Calu3 (cell line): ENCODE measurements around the gene YWHAH. TPM values are rescaled to one million over a fixed set of nuclear protein-coding genes. Genes with fewer than 3 reads are reported as not detected.
"Not testable (repeated sequence)": the region's sequence is repeated elsewhere in the genome, so short reads cannot be mapped to it uniquely, and the experiment has no call there.

ENCODE experiments used
- BruUV-seq: library from RNA; stranded (reverse); fragments of 400-500 nt; replicated peaks from 2 replicates; lab custom pipeline; 2021; lab: Mats Ljungman, UMichigan
- CTCF ChIA-PET: fragments of 300-600 bp; sonication (Branson Sonifier 250); formaldehyde crosslinking; loops from one replicate; lab custom pipeline; 2022; ENCODE audit warnings: antibody characterized with exemption; lab: Charles Lee
- DNase-seq: peaks from one replicate; pipeline ENCODE4 v3.0.0; 2022
- H3K27ac Mint-ChIP-seq: one replicate; pipeline ENCODE4 v1.8.0; 2022; ENCODE audit warnings: mixed read lengths; ENCODE audit not compliant: unreplicated experiment
- H3K27me3 Mint-ChIP-seq: one replicate; pipeline ENCODE4 v1.8.0; 2022; ENCODE audit warnings: mixed read lengths; ENCODE audit not compliant: unreplicated experiment
- H3K36me3 Mint-ChIP-seq: one replicate; pipeline ENCODE4 v1.8.0; 2022; ENCODE audit warnings: mild to moderate bottlenecking, moderate library complexity, mixed read lengths; ENCODE audit not compliant: insufficient read depth, unreplicated experiment
- H3K4me1 Mint-ChIP-seq: one replicate; pipeline ENCODE4 v1.8.0; 2022; ENCODE audit warnings: mild to moderate bottlenecking, low read depth, mixed read lengths; ENCODE audit not compliant: unreplicated experiment
- H3K4me3 Mint-ChIP-seq: one replicate; pipeline ENCODE4 v1.8.0; 2022; ENCODE audit warnings: mild to moderate bottlenecking, low read depth, moderate library complexity, mixed read lengths; ENCODE audit not compliant: unreplicated experiment
- H3K9me3 Mint-ChIP-seq: one replicate; pipeline ENCODE4 v1.8.0; 2022; ENCODE audit warnings: low read depth, mixed read lengths; ENCODE audit not compliant: unreplicated experiment
- CTCF ChIP-seq: fragments of 200-600 bp; IDR thresholded peaks from one replicate; pipeline ENCODE4 v1.8.0; 2022; ENCODE audit warnings: antibody characterized with exemption; ENCODE audit not compliant: unreplicated experiment
- intact Hi-C: fragments of 100-400 bp; cut with micrococcal nuclease; formaldehyde crosslinking; loops from one replicate; pipeline ENCODE4 v1.10.0; 2022; ENCODE audit not compliant: unreplicated experiment
- total RNA-seq: library from RNA; stranded (reverse); gene quantifications from 2 replicates; pipeline ENCODE4 v1.2.3, GENCODE V29; 2022

The YWHAH gene
- total RNA-seq, 1 experiment from 2014 or later, result 197 TPM

GRCh38 chr22:31977141-31977841 lies 33.0 kb downstream of the YWHAH start:
- CTCF ChIA-PET, result interaction anchor here (0.8 to 2.6 kb wide), 6 partner anchors 14 to 289 kb away, joined by 3 to 46 read pairs (median 4); partner anchors contain the start of gene SLC5A1
- H3K9me3 Mint-ChIP-seq, result no peaks in the 10 kb centered on the region
- no peak overlapping the region for H3K4me3 Mint-ChIP-seq
- H3K4me1 Mint-ChIP-seq, result peaks cover 32% of the 10 kb centered on the region
- intact Hi-C loops, result loop anchor here (1.0 to 10.0 kb wide), 4 partner anchors 104 to 398 kb away; no protein-coding TSS in a partner anchor
- no peaks in the 10 kb centered on the region for H3K27me3 Mint-ChIP-seq
- no peaks in the 10 kb centered on the region for H3K36me3 Mint-ChIP-seq
- BruUV-seq, result no TSS peak
- peak; percentile 91 for DNase-seq
- peak overlapping the region; percentile 3 for H3K27ac Mint-ChIP-seq
- peak; percentile 89 for TF ChIP-seq CTCF

- Mint-ChIP-seq H3K4me3 (no peak overlapping the region), H3K9me3 (no peaks in the 10 kb centered on the region), H3K4me1 (peaks cover 32% of the 10 kb centered on the region), H3K27ac (no peak overlapping the region), H3K36me3 (no peaks in the 10 kb centered on the region), H3K27me3 (no peaks in the 10 kb centered on the region)
- no peak for DNase-seq
- TF ChIP-seq CTCF, result no peak
- BruUV-seq, result no TSS peak
- CTCF ChIA-PET, result interaction anchor here (0.8 to 2.6 kb wide), 7 partner anchors 13 to 288 kb away, joined by 3 to 46 read pairs (median 4); partner anchors contain the start of gene SLC5A1
- intact Hi-C loops, result loop anchor here (1.0 to 10.0 kb wide), 4 partner anchors 103 to 397 kb away; no protein-coding TSS in a partner anchor
These were observed 33.6 kb downstream of the YWHAH start for GRCh38 chr22:31977939-31978338.

- H3K4me3 Mint-ChIP-seq, result no peak overlapping the region
- no peak overlapping the region for H3K27ac Mint-ChIP-seq
- peaks cover 16% of the 10 kb centered on the region for H3K4me1 Mint-ChIP-seq
- no TSS peak for BruUV-seq
- intact Hi-C loops, result no loop called here
- H3K27me3 Mint-ChIP-seq, result no peaks in the 10 kb centered on the region
- CTCF ChIA-PET, result no interaction called here
- no peak for DNase-seq
- no peaks in the 10 kb centered on the region for H3K9me3 Mint-ChIP-seq
- no peak for TF ChIP-seq CTCF
- no peaks in the 10 kb centered on the region for H3K36me3 Mint-ChIP-seq
These were observed 36.3 kb downstream of the YWHAH start for GRCh38 chr22:31980628-31981027.

GRCh38 chr22:31981976-31982375 lies 37.6 kb downstream of the YWHAH start:
- H3K9me3 Mint-ChIP-seq, H3K36me3 Mint-ChIP-seq, H3K27me3 Mint-ChIP-seq, DNase-seq, BruUV-seq, H3K27ac Mint-ChIP-seq, CTCF ChIA-PET, intact Hi-C loops, H3K4me3 Mint-ChIP-seq: not testable (repeated sequence)
- peaks cover 12% of the 10 kb centered on the region for H3K4me1 Mint-ChIP-seq
